H9 (cell line): Measurements from ENCODE around the gene LIN9. TPM values are rescaled to one million over a fixed set of nuclear protein-coding genes. Genes with fewer than 3 reads are reported as not detected.
A peak's percentile ranks its signal among the peaks of the same experiment; 100 is the strongest.

Experiments used
- DNase-seq: peaks from one replicate; pipeline ENCODE4 v3.0.0-alpha.2; 2017
- H2AFZ ChIP-seq: one replicate; pipeline ENCODE4 v1.6.1; 2013; ENCODE audit warnings: mild to moderate bottlenecking, low read length, control low read depth, moderate library complexity
- H2AK5ac ChIP-seq: 2 replicates; pipeline ENCODE4 v1.6.1; 2013; ENCODE audit warnings: low read length, control low read depth, mixed read lengths; ENCODE audit not compliant: insufficient read length
- H2BK120ac ChIP-seq: one replicate; pipeline ENCODE4 v1.6.1; 2013; ENCODE audit warnings: low read depth, mild to moderate bottlenecking, low read length, control low read depth, inconsistent platforms; ENCODE audit not compliant: poor library complexity, severe bottlenecking
- H2BK12ac ChIP-seq: 2 replicates; pipeline ENCODE4 v1.6.1; 2013; ENCODE audit warnings: low read length, control low read depth, mixed read lengths, low read depth; ENCODE audit not compliant: insufficient read length
- H2BK15ac ChIP-seq: 2 replicates; pipeline ENCODE4 v1.6.1; 2013; ENCODE audit warnings: low read depth, low read length, control low read depth
- H2BK20ac ChIP-seq: one replicate; pipeline ENCODE4 v1.6.1; 2013; ENCODE audit warnings: low read depth, mild to moderate bottlenecking, low read length, control low read depth, inconsistent platforms; ENCODE audit not compliant: poor library complexity, severe bottlenecking
- H2BK5ac ChIP-seq: 2 replicates; pipeline ENCODE4 v1.6.1; 2013; ENCODE audit warnings: low read length, control low read depth, mixed read lengths; ENCODE audit not compliant: insufficient read length
- H3K14ac ChIP-seq: 2 replicates; pipeline ENCODE4 v1.6.1; 2013; ENCODE audit warnings: low read length, control low read depth; ENCODE audit not compliant: insufficient read depth
- H3K18ac ChIP-seq: 2 replicates; pipeline ENCODE4 v1.6.1; 2013; ENCODE audit warnings: low read depth, mild to moderate bottlenecking, mixed read lengths, low read length, control low read depth; ENCODE audit not compliant: insufficient read length
- H3K23ac ChIP-seq: 2 replicates; pipeline ENCODE4 v1.6.1; 2013; ENCODE audit warnings: low read length, control low read depth, mixed read lengths, low read depth; ENCODE audit not compliant: insufficient read length
- H3K23me2 ChIP-seq: 2 replicates; pipeline ENCODE4 v1.6.1; 2013; ENCODE audit warnings: low read depth, mild to moderate bottlenecking, mixed read lengths, low read length, control low read depth; ENCODE audit not compliant: insufficient read length, poor library complexity, severe bottlenecking
- H3K27ac ChIP-seq: 2 replicates; pipeline ENCODE4 v1.5.1; 2013; ENCODE audit warnings: low read length, control low read depth, mixed read lengths, low read depth; ENCODE audit not compliant: insufficient read length
- H3K27me3 ChIP-seq: 2 replicates; pipeline ENCODE4 v1.6.1; 2013; ENCODE audit warnings: low read length, control low read depth, inconsistent platforms; ENCODE audit not compliant: insufficient read depth
- H3K4ac ChIP-seq: 2 replicates; pipeline ENCODE4 v1.6.1; 2013; ENCODE audit warnings: low read depth, mild to moderate bottlenecking, control low read depth, inconsistent platforms, low read length, moderate library complexity
- H3K4me1 ChIP-seq: 2 replicates; pipeline ENCODE4 v1.6.1; 2013; ENCODE audit warnings: low read length, control low read depth, inconsistent platforms; ENCODE audit not compliant: insufficient read depth
- H3K4me2 ChIP-seq: 2 replicates; pipeline ENCODE4 v1.6.1; 2013; ENCODE audit warnings: low read length, control low read depth, mixed read lengths; ENCODE audit not compliant: insufficient read length, insufficient read depth
- H3K56ac ChIP-seq: 2 replicates; pipeline ENCODE4 v1.6.1; 2013; ENCODE audit warnings: low read depth, mild to moderate bottlenecking, mixed read lengths, low read length, control low read depth; ENCODE audit not compliant: insufficient read length
- H3K79me1 ChIP-seq: 2 replicates; pipeline ENCODE4 v1.6.1; 2013; ENCODE audit warnings: low read depth, mild to moderate bottlenecking, moderate library complexity, low read length, control low read depth, inconsistent platforms; ENCODE audit not compliant: insufficient read depth, poor library complexity, severe bottlenecking
- H3K79me2 ChIP-seq: 2 replicates; pipeline ENCODE4 v1.6.1; 2013; ENCODE audit warnings: low read length, control low read depth, inconsistent platforms; ENCODE audit not compliant: insufficient read depth
- H3K9ac ChIP-seq: 2 replicates; pipeline ENCODE4 v1.6.1; 2013; ENCODE audit warnings: low read length, control low read depth, mixed read lengths; ENCODE audit not compliant: insufficient read length; ENCODE audit errors: extremely low read depth
- H3K9me3 ChIP-seq: one replicate; pipeline ENCODE4 v1.6.1; 2013; ENCODE audit warnings: low read depth, low read length, inconsistent platforms; ENCODE audit not compliant: control insufficient read depth
- H3T11ph ChIP-seq: one replicate; pipeline ENCODE4 v1.6.1; 2013; ENCODE audit warnings: mild to moderate bottlenecking, low read length, control low read depth, inconsistent platforms
- H4K20me1 ChIP-seq: one replicate; pipeline ENCODE4 v1.6.1; 2013; ENCODE audit not compliant: control insufficient read depth, insufficient read length, insufficient read depth
- H4K5ac ChIP-seq: 2 replicates; pipeline ENCODE4 v1.6.1; 2013; ENCODE audit warnings: low read depth, mild to moderate bottlenecking, mixed read lengths, low read length, control low read depth; ENCODE audit not compliant: insufficient read length
- H4K8ac ChIP-seq: replicated peaks from 2 replicates; pipeline ENCODE4 v1.6.1; 2013; ENCODE audit warnings: low read length, control low read depth, mixed read lengths, low read depth; ENCODE audit not compliant: insufficient read length
- H4K91ac ChIP-seq: 2 replicates; pipeline ENCODE4 v1.6.1; 2013; ENCODE audit warnings: low read depth, mild to moderate bottlenecking, moderate library complexity, mixed read lengths, low read length, control low read depth; ENCODE audit not compliant: insufficient read length
- H3K27ac Mint-ChIP-seq, 3 experiments: 2 replicates in 2 of 3; 3 replicates in 1 of 3; pipeline ENCODE4 v1.8.0; 2020 to 2021; ENCODE audit warnings: mixed read lengths in 3 of 3, mild to moderate bottlenecking in 1 of 3, moderate library complexity in 1 of 3
- H3K27me3 Mint-ChIP-seq: 2 replicates; pipeline ENCODE4 v1.8.0; 2021; ENCODE audit warnings: low read depth, mild to moderate bottlenecking, moderate library complexity, mixed read lengths
- H3K36me3 Mint-ChIP-seq, 3 experiments: 2 replicates in 2 of 3; 3 replicates in 1 of 3; pipeline ENCODE4 v1.8.0; 2020 to 2021; ENCODE audit warnings: low read depth in 3 of 3, mixed read lengths in 3 of 3; ENCODE audit not compliant: insufficient read depth in 1 of 3
- H3K4me1 Mint-ChIP-seq, 2 experiments: 2 replicates each; pipeline ENCODE4 v1.8.0; 2020; ENCODE audit warnings: mixed read lengths in 2 of 2
- H3K4me3 Mint-ChIP-seq, 2 experiments: 2 replicates in 1 of 2; 3 replicates in 1 of 2; pipeline ENCODE4 v1.8.0; 2020 to 2021; ENCODE audit warnings: mild to moderate bottlenecking in 2 of 2, mixed read lengths in 2 of 2, moderate library complexity in 1 of 2
- H3K9me3 Mint-ChIP-seq, 2 experiments: 2 replicates in 1 of 2; 3 replicates in 1 of 2; pipeline ENCODE4 v1.8.0; 2020; ENCODE audit warnings: mild to moderate bottlenecking in 2 of 2, mixed read lengths in 2 of 2, moderate library complexity in 1 of 2
- CTCF ChIP-seq: fragments of 200-600 bp; sonication (generic); conservative IDR thresholded peaks from 3 replicates; pipeline ENCODE4 v1.8.0; 2021; ENCODE audit warnings: antibody characterized with exemption, mild to moderate bottlenecking
- WGBS: extraction: QIAGEN DNeasy Blood & Tissue Kit; methylation state at CpG from one replicate; pipeline ENCODE4 v1.1.7; 2013; ENCODE audit warnings: missing lambda C conversion rate, low lambda C conversion rate, mixed read lengths; ENCODE audit not compliant: insufficient read length; ENCODE audit errors: extremely low coverage; 5-methylcytosine and 5-hydroxymethylcytosine counted together
- total RNA-seq: library from RNA; stranded (reverse); gene quantifications from 2 replicates; pipeline ENCODE4 v1.2.1, GENCODE V29; 2021

The LIN9 gene
- total RNA-seq, 1 experiment from 2014 or later = 9.5 TPM

- Histone ChIP-seq H4K20me1 (no peaks in the 10 kb centered on the region), H3T11ph (no peak overlapping the region), H3K4me1 (no peaks in the 10 kb centered on the region; the same call in 1 of the 2 replicates), H2BK12ac (no peak overlapping the region), H3K23ac (no peak overlapping the region), H3K9ac (no peak overlapping the region), H3K79me1 (peaks cover 6% of the 10 kb centered on the region), H3K4ac (no peak overlapping the region), H3K14ac (no peak overlapping the region), H3K79me2 (peaks cover 11% of the 10 kb centered on the region; the same call in 1 of the 2 replicates), H3K18ac (no peak overlapping the region), H3K27me3 (no peaks in the 10 kb centered on the region), H3K27ac (no peak overlapping the region), H2BK20ac (no peak overlapping the region), H2AK5ac (no peak overlapping the region), H3K56ac (no peak overlapping the region), H3K4me2 (peak overlapping the region; percentile 72), H2BK5ac (no peak overlapping the region), H4K8ac (no peak overlapping the region), H3K23me2 (peaks cover 6% of the 10 kb centered on the region), H2BK15ac (no peak overlapping the region), H2BK120ac (no peak overlapping the region), H4K91ac (no peak overlapping the region), H3K9me3 (no peaks in the 10 kb centered on the region), H2AFZ (no peak overlapping the region), H4K5ac (no peak overlapping the region)
- Mint-ChIP-seq H3K9me3 (no peaks in the 10 kb centered on the region), H3K27me3 (no peaks in the 10 kb centered on the region), H3K4me3 (peak overlapping the region; percentile 91 to 95), H3K4me1 (peaks cover 18 to 20% of the 10 kb centered on the region in 2 experiments), H3K27ac (peak overlapping the region in 1 of 3 experiments; percentile 83; a peak in 1 of 7 replicates), H3K36me3 (peaks cover 0 to 12% (median 5%) of the 10 kb centered on the region in 3 experiments; a peak in 4 of 7 replicates)
- WGBS = no CpG with 5 or more reads among the region's 7 CpGs
- no peak for TF ChIP-seq CTCF
- DNase-seq = no peak
Measured at GRCh38 chr1:226187380-226187779, 121.6 kb downstream of the LIN9 start.
